ENCODE measurements around the gene HIRA. TPM values are rescaled to one million over a fixed set of nuclear protein-coding genes. Genes with fewer than 3 reads are reported as not detected.

HIRA gene
- total and polyA plus RNA-seq, 9 of the 15 experiments (the other 6 are each of a cell fraction or from before 2014, with no cell fraction given): 0.96 to 132 (median 58.4) TPM

GRCh38 chr22:19446603-19447329, 15.2 kb upstream of the HIRA start (continued):
- TF ChIP-seq, protein P1, sequence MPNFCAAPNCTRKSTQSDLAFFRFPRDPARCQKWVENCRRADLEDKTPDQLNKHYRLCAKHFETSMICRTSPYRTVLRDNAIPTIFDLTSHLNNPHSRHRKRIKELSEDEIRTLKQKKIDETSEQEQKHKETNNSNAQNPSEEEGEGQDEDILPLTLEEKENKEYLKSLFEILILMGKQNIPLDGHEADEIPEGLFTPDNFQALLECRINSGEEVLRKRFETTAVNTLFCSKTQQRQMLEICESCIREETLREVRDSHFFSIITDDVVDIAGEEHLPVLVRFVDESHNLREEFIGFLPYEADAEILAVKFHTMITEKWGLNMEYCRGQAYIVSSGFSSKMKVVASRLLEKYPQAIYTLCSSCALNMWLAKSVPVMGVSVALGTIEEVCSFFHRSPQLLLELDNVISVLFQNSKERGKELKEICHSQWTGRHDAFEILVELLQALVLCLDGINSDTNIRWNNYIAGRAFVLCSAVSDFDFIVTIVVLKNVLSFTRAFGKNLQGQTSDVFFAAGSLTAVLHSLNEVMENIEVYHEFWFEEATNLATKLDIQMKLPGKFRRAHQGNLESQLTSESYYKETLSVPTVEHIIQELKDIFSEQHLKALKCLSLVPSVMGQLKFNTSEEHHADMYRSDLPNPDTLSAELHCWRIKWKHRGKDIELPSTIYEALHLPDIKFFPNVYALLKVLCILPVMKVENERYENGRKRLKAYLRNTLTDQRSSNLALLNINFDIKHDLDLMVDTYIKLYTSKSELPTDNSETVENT (CRISPR knock-in tag; IDR thresholded peaks at IDR 0.05): no peak
- TF ChIP-seq HDAC2 (IDR thresholded peaks at IDR 0.05) (peak; percentile 90), NR2F6 (CRISPR knock-in tag; IDR thresholded peaks at IDR 0.05) (0 out of 2 replicates have a peak, but pooled peaks have one; percentile 49), ARID2 (IDR thresholded peaks at IDR 0.05) (no peak), HDAC3 (IDR thresholded peaks at IDR 0.05; ENCODE audit: borderline replicate concordance, partially characterized antibody) (no peak), SRSF1 (IDR thresholded peaks at IDR 0.05; ENCODE audit: low read depth, low read length) (no peak), CBFA2T3 (IDR thresholded peaks at IDR 0.05) (no peak), HNRNPUL1 (IDR thresholded peaks at IDR 0.05; ENCODE audit: low read length) (no peak; the same call in 1 of the 2 replicates), SREBF1 (IDR thresholded peaks at IDR 0.05; ENCODE audit: borderline replicate concordance, low read depth, low read length) (no peak), ZNF121 (CRISPR knock-in tag; conservative IDR thresholded peaks at IDR 0.05) (no peak), CBX8 (IDR thresholded peaks at IDR 0.05; ENCODE audit: borderline replicate concordance, extremely low read depth, low read depth, low read length, poor library complexity, severe bottlenecking) (no peak), ZNF830 (CRISPR knock-in tag; IDR thresholded peaks at IDR 0.05) (no peak; the same call in 1 of the 2 replicates), TCF15 (CRISPR knock-in tag; IDR thresholded peaks at IDR 0.05) (no peak; the same call in 1 of the 2 replicates), ZNF79 (CRISPR knock-in tag; IDR thresholded peaks at IDR 0.05; ENCODE audit: low read depth) (no peak), GATAD2B (IDR thresholded peaks at IDR 0.05; ENCODE audit: borderline replicate concordance) (no peak)
- TF ChIP-seq, protein P2, sequence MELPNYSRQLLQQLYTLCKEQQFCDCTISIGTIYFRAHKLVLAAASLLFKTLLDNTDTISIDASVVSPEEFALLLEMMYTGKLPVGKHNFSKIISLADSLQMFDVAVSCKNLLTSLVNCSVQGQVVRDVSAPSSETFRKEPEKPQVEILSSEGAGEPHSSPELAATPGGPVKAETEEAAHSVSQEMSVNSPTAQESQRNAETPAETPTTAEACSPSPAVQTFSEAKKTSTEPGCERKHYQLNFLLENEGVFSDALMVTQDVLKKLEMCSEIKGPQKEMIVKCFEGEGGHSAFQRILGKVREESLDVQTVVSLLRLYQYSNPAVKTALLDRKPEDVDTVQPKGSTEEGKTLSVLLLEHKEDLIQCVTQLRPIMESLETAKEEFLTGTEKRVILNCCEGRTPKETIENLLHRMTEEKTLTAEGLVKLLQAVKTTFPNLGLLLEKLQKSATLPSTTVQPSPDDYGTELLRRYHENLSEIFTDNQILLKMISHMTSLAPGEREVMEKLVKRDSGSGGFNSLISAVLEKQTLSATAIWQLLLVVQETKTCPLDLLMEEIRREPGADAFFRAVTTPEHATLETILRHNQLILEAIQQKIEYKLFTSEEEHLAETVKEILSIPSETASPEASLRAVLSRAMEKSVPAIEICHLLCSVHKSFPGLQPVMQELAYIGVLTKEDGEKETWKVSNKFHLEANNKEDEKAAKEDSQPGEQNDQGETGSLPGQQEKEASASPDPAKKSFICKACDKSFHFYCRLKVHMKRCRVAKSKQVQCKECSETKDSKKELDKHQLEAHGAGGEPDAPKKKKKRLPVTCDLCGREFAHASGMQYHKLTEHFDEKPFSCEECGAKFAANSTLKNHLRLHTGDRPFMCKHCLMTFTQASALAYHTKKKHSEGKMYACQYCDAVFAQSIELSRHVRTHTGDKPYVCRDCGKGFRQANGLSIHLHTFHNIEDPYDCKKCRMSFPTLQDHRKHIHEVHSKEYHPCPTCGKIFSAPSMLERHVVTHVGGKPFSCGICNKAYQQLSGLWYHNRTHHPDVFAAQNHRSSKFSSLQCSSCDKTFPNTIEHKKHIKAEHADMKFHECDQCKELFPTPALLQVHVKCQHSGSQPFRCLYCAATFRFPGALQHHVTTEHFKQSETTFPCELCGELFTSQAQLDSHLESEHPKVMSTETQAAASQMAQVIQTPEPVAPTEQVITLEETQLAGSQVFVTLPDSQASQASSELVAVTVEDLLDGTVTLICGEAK (IDR thresholded peaks at IDR 0.05): peak; percentile 70
- TF ChIP-seq, protein P2 (CRISPR knock-in tag; IDR thresholded peaks at IDR 0.05): 0 out of 2 replicates have a peak, but pooled peaks have one; percentile 37
